T-cell (primary cell): Measurements from ENCODE around the gene ARHGEF11. TPM values are rescaled to one million over a fixed set of nuclear protein-coding genes. Genes with fewer than 3 reads are reported as not detected.

Experiments
- ATAC-seq, 4 experiments: fragments of 200-7000 bp in 3 of 4; fragments of 150-1000 bp in 1 of 4; cut with Tn5 transposase; replicated peaks in 1 of 4; 1 replicate in 3 of 4; 2 replicates in 1 of 4; pipeline ENCODE4 v1.10.0; 2021; ENCODE audit warnings: moderate library complexity in 3 of 4, mild to moderate bottlenecking in 2 of 4, moderate number of reproducible peaks in 1 of 4
- CTCF ChIA-PET, 2 donors: fragments of 300-600 bp; sonication (Branson Sonifier 250); formaldehyde crosslinking; loops; one replicate each; lab custom pipeline; 2022; ENCODE audit warnings: antibody characterized with exemption in 2 of 2; lab: Charles Lee
- POLR2A ChIA-PET, 2 donors: fragments of 300-600 bp; sonication (Branson Sonifier 250); formaldehyde crosslinking; loops; one replicate each; lab custom pipeline; 2022; ENCODE audit warnings: antibody characterized with exemption in 2 of 2; lab: Charles Lee
- DNase-seq, 35 experiments: peaks; one replicate each; pipeline versions ENCODE4 v3.0.0 to v3.0.0-alpha.2; 2013 to 2023
- H3K27ac ChIP-seq: one replicate; pipeline ENCODE4 v1.5.1; 2013; ENCODE audit warnings: low read length
- H3K27me3 ChIP-seq, 2 experiments: replicated peaks in 1 of 2; 1 replicate in 1 of 2; 2 replicates in 1 of 2; pipeline versions ENCODE4 v1.6.1 to v1.7.0; 2013; ENCODE audit warnings: low read length in 1 of 2, mixed read lengths in 1 of 2; ENCODE audit not compliant: control insufficient read depth in 2 of 2, insufficient read depth in 2 of 2; ENCODE audit errors: extremely low read depth in 1 of 2
- H3K36me3 ChIP-seq, 2 donors: 1 replicate in 1 of 2; 2 replicates in 1 of 2; pipeline versions ENCODE4 v1.6.1 to v1.7.0; 2013; ENCODE audit warnings: low read length in 1 of 2; ENCODE audit not compliant: control insufficient read depth in 2 of 2, insufficient read depth in 1 of 2; ENCODE audit errors: extremely low read depth in 1 of 2
- H3K4me1 ChIP-seq, 2 experiments: 1 replicate in 1 of 2; 2 replicates in 1 of 2; pipeline versions ENCODE4 v1.6.1 to v1.7.0; 2013; ENCODE audit warnings: low read length in 2 of 2, mixed read lengths in 1 of 2; ENCODE audit not compliant: insufficient read depth in 2 of 2, control insufficient read depth in 1 of 2; ENCODE audit errors: extremely low read depth in 1 of 2
- H3K4me3 ChIP-seq, 2 donors: 1 replicate in 1 of 2; 2 replicates in 1 of 2; pipeline versions ENCODE4 v1.5.1 to v1.7.0; 2013; ENCODE audit warnings: mild to moderate bottlenecking in 2 of 2, low read length in 1 of 2, moderate library complexity in 1 of 2; ENCODE audit not compliant: control insufficient read depth in 1 of 2; ENCODE audit errors: extremely low read depth in 1 of 2
- H3K9me3 ChIP-seq: 2 replicates; pipeline ENCODE4 v1.7.0; 2013
- H3K27ac Mint-ChIP-seq, 2 donors: one replicate each; pipeline ENCODE4 v1.8.0; 2020 to 2021; ENCODE audit warnings: mild to moderate bottlenecking in 2 of 2, mixed read lengths in 2 of 2
- H3K27me3 Mint-ChIP-seq, 2 donors: one replicate each; pipeline ENCODE4 v1.8.0; 2021 to 2022; ENCODE audit warnings: mixed read lengths in 2 of 2
- H3K36me3 Mint-ChIP-seq: one replicate; pipeline ENCODE4 v1.8.0; 2021; ENCODE audit warnings: mixed read lengths
- H3K4me1 Mint-ChIP-seq, 3 donors: one replicate each; pipeline ENCODE4 v1.8.0; 2020 to 2022; ENCODE audit warnings: mixed read lengths in 3 of 3, mild to moderate bottlenecking in 1 of 3
- H3K4me3 Mint-ChIP-seq, 3 donors: one replicate each; pipeline ENCODE4 v1.8.0; 2020 to 2022; ENCODE audit warnings: mild to moderate bottlenecking in 3 of 3, mixed read lengths in 3 of 3, moderate library complexity in 3 of 3
- H3K9me3 Mint-ChIP-seq, 3 donors: one replicate each; pipeline ENCODE4 v1.8.0; 2020 to 2022; ENCODE audit warnings: mixed read lengths in 3 of 3
- WGBS: methylation state at CpG from one replicate; pipeline ENCODE4 v1.1.5; 2013; ENCODE audit warnings: missing lambda C conversion rate; ENCODE audit not compliant: insufficient coverage; 5-methylcytosine and 5-hydroxymethylcytosine counted together
- total RNA-seq, 35 experiments: library from RNA in 6 of 35; stranded (reverse) in 6 of 35; fragments of 120-200 nt in 1 of 35; gene quantifications; one replicate each; pipeline versions ENCODE4 v1.2.1 to v1.2.4 and lab custom pipeline; 2013 to 2026

The ARHGEF11 gene
- total RNA-seq, 5 donors from 2014 or later (not counting 1 experiment from before 2014, with no cell fraction given), result 20.7 to 34.6 (median 34.1) TPM

GRCh38 chr1:157032303-157032702 is 13.2 kb downstream of the ARHGEF11 start:
- H3K4me1 Mint-ChIP-seq, result no peaks in the 10 kb centered on the region
- no peaks in the 10 kb centered on the region for H3K36me3 Mint-ChIP-seq
- ATAC-seq, result no peak
- H3K27me3 Mint-ChIP-seq, result peaks cover 32% of the 10 kb centered on the region in 2 donors
- H3K27ac Mint-ChIP-seq, result no peak overlapping the region
- DNase-seq, result no peak
- CTCF ChIA-PET, result no interaction called here
- no peak overlapping the region for H3K4me3 ChIP-seq
- H3K9me3 ChIP-seq, result no peaks in the 10 kb centered on the region
- H3K9me3 Mint-ChIP-seq, result no peaks in the 10 kb centered on the region
- WGBS, result 41% methylated on average over 3 of the region's 3 CpGs
- no peak overlapping the region for H3K27ac ChIP-seq
- H3K4me3 Mint-ChIP-seq, result no peak overlapping the region
- H3K36me3 ChIP-seq, result no peaks in the 10 kb centered on the region
- H3K4me1 ChIP-seq, result no peaks in the 10 kb centered on the region
- POLR2A ChIA-PET, result no interaction called here
- H3K27me3 ChIP-seq, result peaks cover 0 to 8% of the 10 kb centered on the region in 2 experiments

- Mint-ChIP-seq H3K9me3 (no peaks in the 10 kb centered on the region), H3K27me3 (peaks cover 30 to 36% of the 10 kb centered on the region in 2 donors), H3K27ac (no peak overlapping the region), H3K4me1 (no peaks in the 10 kb centered on the region), H3K4me3 (no peak overlapping the region), H3K36me3 (no peaks in the 10 kb centered on the region)
- 91% methylated on average over 2 of the region's 2 CpGs for WGBS
- no peaks in the 10 kb centered on the region for H3K4me1 ChIP-seq
- ChIA-PET CTCF (no interaction called here), POLR2A (no interaction called here)
- no peaks in the 10 kb centered on the region for H3K9me3 ChIP-seq
- H3K36me3 ChIP-seq, result no peaks in the 10 kb centered on the region
- no peak overlapping the region for H3K27ac ChIP-seq
- DNase-seq, result no peak
- ATAC-seq, result no peak
- H3K4me3 ChIP-seq, result no peak overlapping the region
- peaks cover 0 to 8% of the 10 kb centered on the region in 2 experiments for H3K27me3 ChIP-seq
These were observed 14.8 kb downstream of the ARHGEF11 start for GRCh38 chr1:157030728-157031127.

GRCh38 chr1:157028674-157029073 is 16.9 kb downstream of the ARHGEF11 start:
- ChIA-PET POLR2A (no interaction called here), CTCF (interaction anchor here in 1 of 2 donors (0.7 kb wide), 1 partner anchor 67 kb away, joined by 4 read pairs; no protein-coding TSS in a partner anchor)
- Mint-ChIP-seq H3K9me3 (no peaks in the 10 kb centered on the region), H3K27me3 (peaks cover 29 to 37% of the 10 kb centered on the region in 2 donors), H3K4me1 (no peaks in the 10 kb centered on the region), H3K27ac (no peak overlapping the region), H3K36me3 (no peaks in the 10 kb centered on the region), H3K4me3 (no peak overlapping the region)
- ATAC-seq, result no peak
- Histone ChIP-seq H3K4me3 (no peak overlapping the region), H3K27me3 (peaks cover 0 to 5% of the 10 kb centered on the region in 2 experiments), H3K36me3 (no peaks in the 10 kb centered on the region), H3K4me1 (no peaks in the 10 kb centered on the region), H3K27ac (no peak overlapping the region), H3K9me3 (no peaks in the 10 kb centered on the region)
- DNase-seq, result no peak
- no CpG with 5 or more reads among the region's 4 CpGs for WGBS

- POLR2A ChIA-PET, result interaction anchor here in 1 of 2 donors (0.6 kb wide), 1 partner anchor 99 kb away, joined by 7 read pairs; no protein-coding TSS in a partner anchor
- Histone ChIP-seq H3K9me3 (no peaks in the 10 kb centered on the region), H3K27me3 (peaks cover 0 to 2% of the 10 kb centered on the region in 2 experiments), H3K36me3 (no peaks in the 10 kb centered on the region), H3K4me1 (no peaks in the 10 kb centered on the region), H3K4me3 (no peak overlapping the region), H3K27ac (no peak overlapping the region)
- Mint-ChIP-seq H3K4me3 (no peak overlapping the region), H3K9me3 (peaks cover 5 to 20% (median 14%) of the 10 kb centered on the region in 3 donors), H3K27me3 (peaks cover 30 to 42% of the 10 kb centered on the region in 2 donors), H3K36me3 (peaks cover 8% of the 10 kb centered on the region), H3K27ac (no peak overlapping the region), H3K4me1 (no peaks in the 10 kb centered on the region)
- CTCF ChIA-PET, result no interaction called here
- no peak for DNase-seq
- no peak for ATAC-seq
- 94% methylated on average over 2 of the region's 2 CpGs for WGBS
These were observed 19.7 kb downstream of the ARHGEF11 start for GRCh38 chr1:157025856-157026255.

- Histone ChIP-seq H3K27me3 (peaks cover 0 to 2% of the 10 kb centered on the region in 2 experiments), H3K9me3 (no peaks in the 10 kb centered on the region), H3K4me3 (no peak overlapping the region), H3K27ac (no peak overlapping the region), H3K36me3 (no peaks in the 10 kb centered on the region), H3K4me1 (no peaks in the 10 kb centered on the region)
- H3K9me3 Mint-ChIP-seq, result peaks cover 8 to 22% (median 16%) of the 10 kb centered on the region in 3 donors
- peaks cover 10% of the 10 kb centered on the region for H3K36me3 Mint-ChIP-seq
- no peak overlapping the region for H3K4me3 Mint-ChIP-seq
- no peak for ATAC-seq
- peaks cover 29 to 45% of the 10 kb centered on the region in 2 donors for H3K27me3 Mint-ChIP-seq
- WGBS, result 75% methylated on average over 2 of the region's 3 CpGs
- CTCF ChIA-PET, result no interaction called here
- DNase-seq, result no peak
- no peak overlapping the region for H3K27ac Mint-ChIP-seq
- no peaks in the 10 kb centered on the region for H3K4me1 Mint-ChIP-seq
- POLR2A ChIA-PET, result no interaction called here
These were observed 20.2 kb downstream of the ARHGEF11 start for GRCh38 chr1:157025385-157025784.

GRCh38 chr1:157021688-157022087 is 23.9 kb downstream of the ARHGEF11 start:
- H3K27ac ChIP-seq, result no peak overlapping the region
- Mint-ChIP-seq H3K27ac (no peak overlapping the region), H3K4me3 (no peak overlapping the region), H3K36me3 (peaks cover 10% of the 10 kb centered on the region), H3K4me1 (no peaks in the 10 kb centered on the region), H3K27me3 (peaks cover 47 to 48% of the 10 kb centered on the region in 2 donors), H3K9me3 (peaks cover 8 to 33% (median 26%) of the 10 kb centered on the region in 3 donors)
- no CpG with 5 or more reads among the region's 1 CpG for WGBS
- DNase-seq (no peak), ATAC-seq (no peak)
- ChIA-PET POLR2A (no interaction called here), CTCF (no interaction called here)
- no peaks in the 10 kb centered on the region for H3K4me1 ChIP-seq
- no peaks in the 10 kb centered on the region for H3K36me3 ChIP-seq
- H3K4me3 ChIP-seq, result no peak overlapping the region
- H3K9me3 ChIP-seq, result no peaks in the 10 kb centered on the region
- H3K27me3 ChIP-seq, result peaks cover 0 to 5% of the 10 kb centered on the region in 2 experiments

GRCh38 chr1:157019457-157019856 is 26.1 kb downstream of the ARHGEF11 start:
- ATAC-seq (no peak), DNase-seq (no peak)
- ChIA-PET CTCF (no interaction called here), POLR2A (no interaction called here)
- no peak overlapping the region for H3K4me3 ChIP-seq
- no peak overlapping the region for H3K27ac Mint-ChIP-seq
- H3K27me3 ChIP-seq, result peaks cover 0 to 12% of the 10 kb centered on the region in 2 experiments
- H3K36me3 Mint-ChIP-seq, result peaks cover 10% of the 10 kb centered on the region
- no peak overlapping the region for H3K27ac ChIP-seq
- H3K9me3 Mint-ChIP-seq, result peaks cover 8 to 33% (median 26%) of the 10 kb centered on the region in 3 donors
- H3K36me3 ChIP-seq, result no peaks in the 10 kb centered on the region
- H3K9me3 ChIP-seq, result no peaks in the 10 kb centered on the region
- no peak overlapping the region for H3K4me3 Mint-ChIP-seq
- H3K4me1 ChIP-seq, result no peaks in the 10 kb centered on the region
- no peaks in the 10 kb centered on the region for H3K4me1 Mint-ChIP-seq
- peaks cover 40 to 44% of the 10 kb centered on the region in 2 donors for H3K27me3 Mint-ChIP-seq
